ENCODE measurements around the gene DIPK1A.

DNA sequence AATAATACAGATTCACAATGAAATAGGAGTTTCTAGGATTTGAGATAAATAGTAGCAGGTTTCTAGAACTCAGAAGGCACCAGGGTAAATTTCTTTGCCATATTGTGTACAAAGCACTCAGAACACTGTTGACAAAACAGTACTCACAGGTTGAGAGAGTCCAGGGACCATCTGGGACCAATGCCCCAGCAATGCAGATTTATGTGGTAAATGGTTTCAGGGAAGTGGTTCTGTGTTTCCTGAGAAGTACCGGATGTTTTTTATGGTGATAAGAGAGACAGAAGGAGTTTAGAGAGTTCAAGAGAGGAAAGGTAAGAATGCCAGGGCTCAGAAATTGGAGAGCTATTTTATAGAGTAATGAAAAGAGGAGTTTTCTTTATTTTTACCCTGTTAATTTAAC is 29.6 kb upstream of the DIPK1A start:
- TF ChIP-seq EP300 (IDR thresholded peaks at IDR 0.05; ENCODE audit: borderline replicate concordance), result no peak
- no peak for TF ChIP-seq YY1 (IDR thresholded peaks at IDR 0.05; ENCODE audit: low read depth)
- no peak for TF ChIP-seq TAF1 (IDR thresholded peaks at IDR 0.05; ENCODE audit: low read depth)
- no peak for TF ChIP-seq CEBPB (IDR thresholded peaks at IDR 0.05)
- TF ChIP-seq TEAD4 (IDR thresholded peaks at IDR 0.05), result no peak
- no peak for TF ChIP-seq RAD21 (IDR thresholded peaks at IDR 0.05; ENCODE audit: low read depth)
- no peak for TF ChIP-seq NFIC (IDR thresholded peaks at IDR 0.05)
- no peak for TF ChIP-seq REST (IDR thresholded peaks at IDR 0.05; ENCODE audit: low read depth)
- no peak for TF ChIP-seq CREB1 (IDR thresholded peaks at IDR 0.05; ENCODE audit: low read depth)
- TF ChIP-seq FOXM1 (IDR thresholded peaks at IDR 0.05; ENCODE audit: borderline replicate concordance, low read depth), result no peak
